PFSK-1 (cell line): Measurements from ENCODE around the gene SCMH1.

Source experiments
- FOXP2 ChIP-seq: optimal IDR thresholded peaks from 2 replicates; pipeline ENCODE3; 2011; ENCODE audit warnings: borderline replicate concordance, control low read depth, inconsistent platforms; ENCODE audit not compliant: insufficient read depth; ENCODE audit errors: extremely low read length, extremely low read depth
- POLR2AphosphoS5 ChIP-seq: IDR thresholded peaks from 2 replicates; pipeline ENCODE4 v1.6.1; 2012; ENCODE audit warnings: low read depth, mild to moderate bottlenecking, control low read depth, low read length, moderate library complexity
- REST ChIP-seq, 2 experiments: IDR thresholded peaks; 2 replicates each; pipeline versions ENCODE4 v1.6.1 to v1.8.0; 2011 to 2012; ENCODE audit warnings: low read depth in 2 of 2, low read length in 2 of 2, control low read depth in 1 of 2, inconsistent platforms in 1 of 2, mild to moderate bottlenecking in 1 of 2, moderate library complexity in 1 of 2; ENCODE audit not compliant: insufficient read depth in 1 of 2
- SIN3A ChIP-seq: IDR thresholded peaks from 2 replicates; pipeline ENCODE4 v1.6.1; 2012; ENCODE audit warnings: mild to moderate bottlenecking, low read length, moderate library complexity, borderline replicate concordance; ENCODE audit not compliant: insufficient read depth
- TAF1 ChIP-seq: IDR thresholded peaks from 2 replicates; pipeline ENCODE4 v1.6.1; 2012; ENCODE audit warnings: low read length, control low read depth, borderline replicate concordance; ENCODE audit not compliant: insufficient read depth

Gene SCMH1

GRCh38 chr1:40984066-40984465, 258.0 kb downstream of the SCMH1 start:
- TF ChIP-seq FOXP2 = no peak
- no peak for TF ChIP-seq REST (IDR thresholded peaks at IDR 0.05; ENCODE audit: insufficient read depth in 1 of 2, low read depth in 2 of 2, low read length in 2 of 2)
- TF ChIP-seq POLR2AphosphoS5 = no peak
- no peak for TF ChIP-seq SIN3A
- no peak for TF ChIP-seq TAF1

- TF ChIP-seq SIN3A (no peak), FOXP2 (no peak), REST (IDR thresholded peaks at IDR 0.05; ENCODE audit: insufficient read depth in 1 of 2, low read depth in 2 of 2, low read length in 2 of 2) (no peak), TAF1 (no peak), POLR2AphosphoS5 (no peak)
Observed at GRCh38 chr1:40983286-40983685, 258.8 kb downstream of the SCMH1 start.

GRCh38 chr1:40982721-40983120, 259.4 kb downstream of the SCMH1 start:
- TF ChIP-seq REST (IDR thresholded peaks at IDR 0.05; ENCODE audit: insufficient read depth in 1 of 2, low read depth in 2 of 2, low read length in 2 of 2) = no peak
- TF ChIP-seq POLR2AphosphoS5 = no peak
- TF ChIP-seq FOXP2 = no peak
- TF ChIP-seq TAF1 = no peak
- TF ChIP-seq SIN3A = no peak

GRCh38 chr1:40981691-40982448, 260.2 kb downstream of the SCMH1 start:
- TF ChIP-seq FOXP2 = no peak
- TF ChIP-seq REST (IDR thresholded peaks at IDR 0.05; ENCODE audit: insufficient read depth in 1 of 2, low read depth in 2 of 2, low read length in 2 of 2) = no peak
- no peak for TF ChIP-seq SIN3A
- TF ChIP-seq TAF1 = no peak
- no peak for TF ChIP-seq POLR2AphosphoS5
